DMS 273 (cell line): ENCODE data around the gene GPC5.
"Not testable (repeated sequence)": the region's sequence is repeated elsewhere in the genome, so short reads cannot be mapped to it uniquely, and the experiment has no call there.

ENCODE experiments used
- DNase-seq: peaks from one replicate; lab custom pipeline; 2025; ENCODE audit not compliant: unreplicated experiment; lab: John Stamatoyannopoulos, UW

GPC5 gene

GRCh38 chr13:92886535-92887077 lies 1488.2 kb downstream of the GPC5 start:
- no peak for DNase-seq

GRCh38 chr13:92894447-92894846 lies 1496.0 kb downstream of the GPC5 start:
- DNase-seq: no peak

- DNase-seq: peak; percentile 72
Observed at GRCh38 chr13:92896842-92897241, 1498.4 kb downstream of the GPC5 start.

- not testable (repeated sequence) for DNase-seq
Observed at GRCh38 chr13:92898946-92899345, 1500.5 kb downstream of the GPC5 start.

GRCh38 chr13:92900446-92900845 lies 1502.0 kb downstream of the GPC5 start:
- no peak for DNase-seq

GRCh38 chr13:92901739-92902138 lies 1503.3 kb downstream of the GPC5 start:
- no peak for DNase-seq

- DNase-seq: no peak
Observed at GRCh38 chr13:92912629-92913028, 1514.2 kb downstream of the GPC5 start.

GRCh38 chr13:92913840-92914239 lies 1515.4 kb downstream of the GPC5 start:
- no peak for DNase-seq
